Hepatocyte (in vitro differentiated cells): Measurements from ENCODE around the gene MBD5. TPM values are rescaled to one million over a fixed set of nuclear protein-coding genes. Genes with fewer than 3 reads are reported as not detected.
A peak's percentile ranks its signal among the peaks of the same experiment; 100 is the strongest.

Experiments used
- DNase-seq: peaks from one replicate; pipeline ENCODE4 v3.0.0-alpha.2; 2016; ENCODE audit warnings: low spot score
- H2AFZ ChIP-seq: fragments of 200-600 bp; sonication (generic); 2 replicates; pipeline ENCODE4 v1.6.0; 2016; ENCODE audit warnings: antibody characterized with exemption, mild to moderate bottlenecking
- H3K27ac ChIP-seq: fragments of 200-600 bp; sonication (generic); 2 replicates; pipeline ENCODE4 v1.5.1; 2016; ENCODE audit warnings: mild to moderate bottlenecking
- H3K27me3 ChIP-seq: fragments of 200-600 bp; sonication (generic); 2 replicates; pipeline ENCODE4 v1.6.1; 2016
- H3K36me3 ChIP-seq: fragments of 200-600 bp; sonication (generic); replicated peaks from 2 replicates; pipeline ENCODE4 v1.5.1; 2016; ENCODE audit warnings: low read depth; ENCODE audit not compliant: insufficient read depth
- H3K4me1 ChIP-seq: fragments of 200-600 bp; sonication (generic); 2 replicates; pipeline ENCODE4 v1.5.1; 2016; ENCODE audit warnings: mild to moderate bottlenecking, moderate library complexity; ENCODE audit not compliant: insufficient read depth
- H3K4me2 ChIP-seq: fragments of 200-600 bp; sonication (generic); 2 replicates; pipeline ENCODE4 v1.6.0; 2016
- H3K4me3 ChIP-seq: fragments of 200-600 bp; sonication (generic); 2 replicates; pipeline ENCODE4 v1.5.1; 2016; ENCODE audit warnings: mild to moderate bottlenecking
- H3K79me2 ChIP-seq: fragments of 200-600 bp; sonication (generic); 2 replicates; pipeline ENCODE4 v1.6.0; 2017; ENCODE audit warnings: mild to moderate bottlenecking
- H3K9me2 ChIP-seq: fragments of 200-600 bp; sonication (generic); replicated peaks from 2 replicates; pipeline ENCODE4 v1.6.0; 2017; ENCODE audit warnings: mild to moderate bottlenecking; ENCODE audit not compliant: insufficient read depth
- H3K9me3 ChIP-seq: fragments of 200-600 bp; sonication (generic); 2 replicates; pipeline ENCODE4 v1.5.1; 2016; ENCODE audit warnings: low read depth, mild to moderate bottlenecking
- H4K20me1 ChIP-seq: fragments of 200-600 bp; sonication (generic); 2 replicates; pipeline ENCODE4 v1.6.0; 2016; ENCODE audit warnings: mild to moderate bottlenecking; ENCODE audit not compliant: insufficient read depth, poor library complexity, severe bottlenecking
- CTCF ChIP-seq: fragments of 200-600 bp; sonication (generic); IDR thresholded peaks from 2 replicates; pipeline ENCODE4 v1.5.1; 2016; ENCODE audit warnings: antibody characterized with exemption, mild to moderate bottlenecking; ENCODE audit not compliant: poor library complexity
- EZH2 ChIP-seq: fragments of 200-600 bp; sonication (generic); IDR thresholded peaks from 2 replicates; pipeline ENCODE4 v1.6.1; 2016; ENCODE audit warnings: antibody characterized with exemption, mild to moderate bottlenecking, borderline replicate concordance
- EZH2phosphoT487 ChIP-seq: fragments of 200-600 bp; sonication (generic); IDR thresholded peaks from one replicate; pipeline ENCODE4 v1.6.1; 2018; ENCODE audit warnings: antibody characterized with exemption, mild to moderate bottlenecking, low read depth, moderate library complexity; ENCODE audit not compliant: unreplicated experiment, severe bottlenecking
- WGBS: methylation state at CpG from one replicate; pipeline ENCODE4 v1.1.6; 2016; ENCODE audit warnings: low lambda C conversion rate; ENCODE audit errors: missing lambda C conversion rate; 5-methylcytosine and 5-hydroxymethylcytosine counted together
- polyA plus RNA-seq: library from polyadenylated mRNA; unstranded; fragments of >200 nt; fragmentation: Nextera tagmentation; extraction: Ambion mirVana; gene quantifications from 2 replicates; pipeline ENCODE4 v1.2.1, GENCODE V29; 2016
- total RNA-seq: library from RNA; depleted of rRNA; stranded (reverse); fragments of >200 nt; gene quantifications from 2 replicates; pipeline ENCODE4 v1.2.3, GENCODE V29; 2014

MBD5 gene
- total and polyA plus RNA-seq, 2 experiments from 2014 or later: 20.9 to 36.2 TPM

GRCh38 chr2:148487439-148487838 lies 466.5 kb downstream of the MBD5 start:
- no peaks in the 10 kb centered on the region for H3K36me3 ChIP-seq
- H3K4me1 ChIP-seq: no peaks in the 10 kb centered on the region
- no peaks in the 10 kb centered on the region for H3K9me2 ChIP-seq
- WGBS: 90% methylated on average over 3 of the region's 3 CpGs
- DNase-seq: no peak
- H3K9me3 ChIP-seq: no peaks in the 10 kb centered on the region
- H3K27me3 ChIP-seq: no peaks in the 10 kb centered on the region
- no peak overlapping the region for H3K4me3 ChIP-seq
- H2AFZ ChIP-seq: no peak overlapping the region
- no peaks in the 10 kb centered on the region for H3K79me2 ChIP-seq
- H3K27ac ChIP-seq: no peak overlapping the region
- H4K20me1 ChIP-seq: no peaks in the 10 kb centered on the region
- H3K4me2 ChIP-seq: no peak overlapping the region
- no peak for TF ChIP-seq EZH2phosphoT487
- TF ChIP-seq EZH2: no peak
- no peak for TF ChIP-seq CTCF

- Histone ChIP-seq H3K9me3 (no peaks in the 10 kb centered on the region), H3K36me3 (no peaks in the 10 kb centered on the region), H3K27me3 (no peaks in the 10 kb centered on the region), H3K4me3 (no peak overlapping the region), H4K20me1 (no peaks in the 10 kb centered on the region), H3K9me2 (no peaks in the 10 kb centered on the region), H3K79me2 (no peaks in the 10 kb centered on the region), H3K27ac (peak overlapping the region; percentile 24), H3K4me1 (no peaks in the 10 kb centered on the region), H3K4me2 (no peak overlapping the region), H2AFZ (no peak overlapping the region)
- TF ChIP-seq EZH2 (no peak), EZH2phosphoT487 (no peak), CTCF (no peak)
- 56% methylated on average over 4 of the region's 4 CpGs for WGBS
- no peak for DNase-seq
These were observed 470.0 kb downstream of the MBD5 start for GRCh38 chr2:148490840-148491439.

GRCh38 chr2:148493822-148494563 lies 473.1 kb downstream of the MBD5 start:
- Histone ChIP-seq H4K20me1 (no peaks in the 10 kb centered on the region), H3K27me3 (no peaks in the 10 kb centered on the region), H3K9me2 (no peaks in the 10 kb centered on the region), H3K4me3 (no peak overlapping the region), H3K79me2 (no peaks in the 10 kb centered on the region), H3K9me3 (no peaks in the 10 kb centered on the region), H3K4me2 (no peak overlapping the region), H3K27ac (no peak overlapping the region), H2AFZ (no peak overlapping the region), H3K36me3 (no peaks in the 10 kb centered on the region), H3K4me1 (no peaks in the 10 kb centered on the region)
- WGBS: 85% methylated on average over 2 of the region's 2 CpGs
- TF ChIP-seq EZH2 (no peak), EZH2phosphoT487 (no peak), CTCF (no peak)
- no peak for DNase-seq
